ENCODE results near the gene RCC2. TPM values are rescaled to one million over a fixed set of nuclear protein-coding genes. Genes with fewer than 3 reads are reported as not detected.
A peak's percentile ranks its signal among the peaks of the same experiment; 100 is the strongest.

Gene RCC2
- total and polyA plus RNA-seq, 2 of the 4 experiments (the other 2 are of a cell fraction): 24.0 to 38.9 TPM

DNA sequence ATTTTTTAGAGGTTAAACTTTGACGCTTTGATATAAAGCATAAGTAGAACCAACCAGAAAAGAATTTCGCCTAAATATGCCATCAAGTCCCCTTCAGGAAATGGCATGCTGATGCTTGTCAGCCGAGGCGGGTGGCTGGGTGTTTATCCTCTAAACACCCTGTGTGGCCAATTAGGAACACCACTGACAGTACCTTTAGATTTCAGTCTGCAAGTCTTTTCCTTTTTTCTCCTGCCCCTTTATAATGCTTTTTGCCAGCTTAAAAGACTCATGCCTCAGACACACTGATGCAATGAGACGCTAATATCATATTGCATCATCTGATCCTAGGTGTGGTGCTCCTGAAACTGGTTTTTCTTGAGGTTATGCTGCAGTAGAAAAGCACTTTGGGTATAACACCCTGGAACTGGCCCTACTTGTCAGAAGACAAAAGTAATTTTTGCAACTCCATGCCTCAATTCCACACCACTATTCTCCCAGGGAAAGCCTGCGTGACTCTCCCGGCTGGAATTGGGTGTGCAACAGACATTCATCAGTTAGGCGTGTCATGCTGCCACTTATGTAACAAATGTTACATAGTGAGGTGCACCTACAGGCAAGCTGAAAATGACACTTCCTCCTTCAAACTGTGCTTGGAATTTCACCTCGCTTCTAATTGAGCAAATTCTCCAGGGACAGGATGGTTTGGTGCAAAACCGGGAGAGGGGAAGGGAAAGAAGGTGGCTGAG lies 2.0 kb upstream of the RCC2 start:
- no peak overlapping the region for H3K4me3 ChIP-seq (ENCODE audit: insufficient read depth, low read depth, low read length)
- no peak overlapping the region for H2BK5ac ChIP-seq (ENCODE audit: low read depth, low read length, poor library complexity, severe bottlenecking)
- H2BK15ac ChIP-seq (ENCODE audit: low read depth, low read length): peak overlapping the region; percentile 2; the same call in 1 of the 3 replicates
- H3K23ac ChIP-seq (ENCODE audit: low read depth, low read length): peak overlapping the region; percentile 77
- no peak for ATAC-seq (ENCODE audit: low read depth)
- ChIA-PET CTCF (no interaction called here), POLR2A (ENCODE audit: unreplicated experiment) (no interaction called here)
- intact Hi-C loops (cut with micrococcal nuclease) (no loop called here), in situ Hi-C loops (cut with MboI; ENCODE audit: low sequenced_read_pairs) (no loop called here), dilution Hi-C loops (cut with HindIII; ENCODE audit: low sequenced_read_pairs, unreplicated experiment) (no loop called here)
- no peak overlapping the region for H2AFZ ChIP-seq (replicated peaks; ENCODE audit: low read length, poor library complexity)
- peak; percentile 64 for DNase-seq
- H3K56ac ChIP-seq (ENCODE audit: extremely low read depth, insufficient read depth, low read length): no peak overlapping the region
- peak overlapping the region; percentile 6; the same call in 1 of the 2 replicates for H4K5ac ChIP-seq (ENCODE audit: low read depth, low read length)
- H4K8ac ChIP-seq (ENCODE audit: low read depth in 2 of 2, low read length in 2 of 2): peak overlapping the region in 1 of 2 experiments; percentile 35; a peak in 3 of 4 replicates
- peak overlapping the region; percentile 73 for H2BK20ac ChIP-seq (ENCODE audit: low read depth, low read length)
- peak overlapping the region; percentile 61 for H4K91ac ChIP-seq (ENCODE audit: insufficient read depth, low read depth, low read length)
- peak overlapping the region; percentile 44 for H3K4ac ChIP-seq (ENCODE audit: low read depth, low read length)
- H3K9me1 ChIP-seq (ENCODE audit: insufficient read depth, low read length): peaks cover 4% of the 10 kb centered on the region; the same call in 1 of the 2 replicates
- peaks cover 20% of the 10 kb centered on the region for H3K4me1 ChIP-seq (ENCODE audit: control insufficient read depth, insufficient read depth, low read length)
- H3K14ac ChIP-seq (replicated peaks; ENCODE audit: low read depth, low read length): peak overlapping the region; percentile 20; the same call in 1 of the 2 replicates
- H3K27me3 ChIP-seq (ENCODE audit: control insufficient read depth, insufficient read depth, low read length): no peaks in the 10 kb centered on the region
- peak overlapping the region; percentile 18; the same call in 1 of the 2 replicates for H3K27ac ChIP-seq (ENCODE audit: insufficient read depth, low read length)
- H2AK9ac ChIP-seq (replicated peaks; ENCODE audit: low read depth, low read length, poor library complexity): peak overlapping the region; percentile 49
- H3K9me3 ChIP-seq (ENCODE audit: control insufficient read depth, insufficient read depth, low read length): no peaks in the 10 kb centered on the region
- peaks cover 3 to 17% of the 10 kb centered on the region in 2 experiments for H3K79me1 ChIP-seq (ENCODE audit: low read depth in 1 of 2, low read length in 2 of 2)
- no peak for TF ChIP-seq NFE2L2 (IDR thresholded peaks at IDR 0.05; ENCODE audit: low read depth, low read length)
- TF ChIP-seq SMC3 (IDR thresholded peaks at IDR 0.05; ENCODE audit: low read depth, low read length): no peak
- TF ChIP-seq RFX5 (IDR thresholded peaks at IDR 0.05; ENCODE audit: low read depth, low read length): no peak
- TF ChIP-seq BHLHE40 (IDR thresholded peaks at IDR 0.05; ENCODE audit: low read depth, low read length): no peak
- no peak for TF ChIP-seq MAZ (IDR thresholded peaks at IDR 0.05; ENCODE audit: borderline replicate concordance, low read depth, low read length)
- peak; percentile 95 for TF ChIP-seq CEBPB (IDR thresholded peaks at IDR 0.05; ENCODE audit: low read depth, low read length)
- TF ChIP-seq, protein P1, sequence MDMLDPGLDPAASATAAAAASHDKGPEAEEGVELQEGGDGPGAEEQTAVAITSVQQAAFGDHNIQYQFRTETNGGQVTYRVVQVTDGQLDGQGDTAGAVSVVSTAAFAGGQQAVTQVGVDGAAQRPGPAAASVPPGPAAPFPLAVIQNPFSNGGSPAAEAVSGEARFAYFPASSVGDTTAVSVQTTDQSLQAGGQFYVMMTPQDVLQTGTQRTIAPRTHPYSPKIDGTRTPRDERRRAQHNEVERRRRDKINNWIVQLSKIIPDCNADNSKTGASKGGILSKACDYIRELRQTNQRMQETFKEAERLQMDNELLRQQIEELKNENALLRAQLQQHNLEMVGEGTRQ (IDR thresholded peaks at IDR 0.05; ENCODE audit: low read depth, low read length): no peak
- TF ChIP-seq RCOR1 (IDR thresholded peaks at IDR 0.05; ENCODE audit: insufficient replicate concordance, low read length): no peak
- peaks cover under 1% of the 10 kb centered on the region; the same call in 1 of the 2 replicates for H3K36me3 ChIP-seq (ENCODE audit: control insufficient read depth, insufficient read depth, low read length)
- H3K18ac ChIP-seq (ENCODE audit: low read depth, low read length): no peak overlapping the region
- H3K9ac ChIP-seq (ENCODE audit: low read depth, low read length): no peak overlapping the region
- peaks cover 5% of the 10 kb centered on the region for H4K20me1 ChIP-seq (ENCODE audit: insufficient read depth, low read length)
- H2BK120ac ChIP-seq (ENCODE audit: low read depth, low read length): peak overlapping the region; percentile 79
- H3K4me2 ChIP-seq (ENCODE audit: low read depth, low read length): 0 out of 2 replicates have a peak overlapping the region, but pooled peaks have one; percentile 0
- H2AK5ac ChIP-seq (ENCODE audit: low read depth, low read length): no peak overlapping the region; the same call in 1 of the 2 replicates
- 65% methylated on average over 3 of the region's 10 CpGs; no CpG with 5 or more reads in 1 of the 2 experiments for whole genome bisulfite sequencing, 2 experiments (ENCODE audit: extremely low coverage in 2 of 2, insufficient read length in 1 of 2)
- no TSS peak for BruUV-seq (replicated peaks)
